Ecto neural progenitor cell (in vitro differentiated cells): ENCODE results near the gene CADM1.

Source experiments
- DNase-seq: peaks from one replicate; pipeline ENCODE4 v3.0.0-alpha.2; 2018; ENCODE audit warnings: low spot score

Gene CADM1

GRCh38 chr11:115279813-115280761, 224.1 kb downstream of the CADM1 start:
- no peak for DNase-seq

GRCh38 chr11:115276799-115277198, 227.4 kb downstream of the CADM1 start:
- no peak for DNase-seq

GRCh38 chr11:115276191-115276590, 228.0 kb downstream of the CADM1 start:
- no peak for DNase-seq

- DNase-seq: no peak
These were observed 229.2 kb downstream of the CADM1 start for GRCh38 chr11:115275045-115275444.

GRCh38 chr11:115272925-115273324, 231.3 kb downstream of the CADM1 start:
- DNase-seq: no peak

GRCh38 chr11:115271643-115272042, 232.6 kb downstream of the CADM1 start:
- no peak for DNase-seq

GRCh38 chr11:115269191-115269950, 234.8 kb downstream of the CADM1 start:
- DNase-seq: no peak

- no peak for DNase-seq
These were observed 236.3 kb downstream of the CADM1 start for GRCh38 chr11:115267871-115268270.

- no peak for DNase-seq
These were observed 236.9 kb downstream of the CADM1 start for GRCh38 chr11:115267238-115267781.

GRCh38 chr11:115266066-115266639, 238.1 kb downstream of the CADM1 start:
- no peak for DNase-seq

- DNase-seq: no peak
These were observed 240.2 kb downstream of the CADM1 start for GRCh38 chr11:115263799-115264656.

GRCh38 chr11:115258216-115258615, 246.0 kb downstream of the CADM1 start:
- DNase-seq: no peak

GRCh38 chr11:115257678-115258077, 246.5 kb downstream of the CADM1 start:
- no peak for DNase-seq

GRCh38 chr11:115257270-115257669, 246.9 kb downstream of the CADM1 start:
- no peak for DNase-seq

- DNase-seq: no peak
These were observed 247.6 kb downstream of the CADM1 start for GRCh38 chr11:115256397-115257197.

GRCh38 chr11:115255006-115255762, 249.0 kb downstream of the CADM1 start:
- no peak for DNase-seq

- no peak for DNase-seq
These were observed 253.1 kb downstream of the CADM1 start for GRCh38 chr11:115251126-115251525.

GRCh38 chr11:115249061-115249578, 255.1 kb downstream of the CADM1 start:
- DNase-seq: no peak

- no peak for DNase-seq
These were observed 256.3 kb downstream of the CADM1 start for GRCh38 chr11:115247953-115248352.

- DNase-seq: no peak
These were observed 256.9 kb downstream of the CADM1 start for GRCh38 chr11:115247361-115247760.
